GM19467 (cell line): ENCODE results near the gene THSD7A.

Experiments
- ATAC-seq: cut with Tn5 transposase; IDR thresholded peaks from one replicate; pipeline ENCODE4 v1.9.1; 2021; ENCODE audit warnings: mild to moderate bottlenecking, moderate library complexity; ENCODE audit not compliant: unreplicated experiment

THSD7A gene

DNA sequence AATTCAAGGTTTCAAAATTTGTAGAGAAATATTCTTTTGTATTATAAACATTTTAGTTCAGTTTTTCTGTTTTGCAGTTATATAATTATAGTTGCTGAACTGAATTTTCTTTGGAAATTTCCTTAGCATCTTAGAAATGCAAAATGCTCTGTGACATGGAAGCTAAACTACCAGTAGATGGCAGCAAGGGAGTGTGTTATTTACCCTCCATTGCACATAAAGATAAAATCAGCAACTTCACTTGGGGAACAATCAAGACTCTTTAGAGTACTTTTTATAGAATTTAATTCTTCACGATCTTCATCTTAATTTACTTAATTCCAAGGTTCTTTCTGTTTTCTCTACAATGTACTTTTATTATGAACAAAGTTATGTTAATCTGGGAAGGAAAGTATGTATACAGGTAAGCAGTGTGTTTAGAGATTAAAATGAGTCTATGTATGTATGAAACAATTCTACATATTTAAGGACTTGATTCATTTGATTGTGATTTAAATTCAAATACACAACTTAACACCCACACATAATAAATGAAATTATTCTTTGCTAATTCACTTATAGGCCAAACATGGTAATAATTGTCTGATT is 404.2 kb downstream of the THSD7A start:
- ATAC-seq, result no peak

DNA sequence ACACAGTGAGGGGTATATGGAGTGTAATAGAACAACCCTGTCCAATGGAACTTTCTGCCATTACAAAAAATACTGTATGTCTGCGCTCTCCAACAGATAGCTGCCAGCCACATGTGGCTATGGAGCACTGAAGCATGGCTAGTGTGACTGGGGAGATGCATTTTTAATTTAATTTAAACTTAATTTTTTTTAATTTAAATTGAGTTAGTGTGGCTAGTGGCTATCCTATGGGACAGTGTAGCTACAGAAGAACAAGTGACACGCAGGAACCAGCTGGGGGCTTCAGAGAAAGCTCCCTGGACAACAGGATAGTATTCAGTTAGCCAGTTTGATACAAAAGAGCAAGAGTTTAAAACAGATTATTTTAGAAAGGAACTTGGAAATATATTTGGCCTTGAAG is 408.0 kb downstream of the THSD7A start:
- ATAC-seq, result no peak

DNA sequence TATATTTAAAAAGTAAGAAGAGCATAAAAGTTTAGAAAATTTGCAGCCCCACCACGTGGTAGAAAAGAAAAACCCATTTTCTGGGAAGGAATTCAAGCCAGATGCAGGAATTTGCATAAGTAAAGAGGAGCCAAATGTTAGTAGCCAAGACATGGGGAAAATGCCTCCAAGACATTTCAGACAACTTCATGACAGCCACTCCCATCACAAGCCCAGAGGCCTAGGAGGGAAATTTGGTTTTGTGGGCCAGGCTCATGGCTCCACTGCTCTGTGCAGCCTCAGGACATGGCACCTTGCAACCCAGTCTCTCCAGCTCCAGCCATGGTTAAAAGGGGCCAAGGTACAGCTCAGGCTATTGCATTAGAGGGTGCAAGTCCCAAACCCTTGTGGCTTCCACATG is 411.9 kb downstream of the THSD7A start:
- no peak for ATAC-seq

DNA sequence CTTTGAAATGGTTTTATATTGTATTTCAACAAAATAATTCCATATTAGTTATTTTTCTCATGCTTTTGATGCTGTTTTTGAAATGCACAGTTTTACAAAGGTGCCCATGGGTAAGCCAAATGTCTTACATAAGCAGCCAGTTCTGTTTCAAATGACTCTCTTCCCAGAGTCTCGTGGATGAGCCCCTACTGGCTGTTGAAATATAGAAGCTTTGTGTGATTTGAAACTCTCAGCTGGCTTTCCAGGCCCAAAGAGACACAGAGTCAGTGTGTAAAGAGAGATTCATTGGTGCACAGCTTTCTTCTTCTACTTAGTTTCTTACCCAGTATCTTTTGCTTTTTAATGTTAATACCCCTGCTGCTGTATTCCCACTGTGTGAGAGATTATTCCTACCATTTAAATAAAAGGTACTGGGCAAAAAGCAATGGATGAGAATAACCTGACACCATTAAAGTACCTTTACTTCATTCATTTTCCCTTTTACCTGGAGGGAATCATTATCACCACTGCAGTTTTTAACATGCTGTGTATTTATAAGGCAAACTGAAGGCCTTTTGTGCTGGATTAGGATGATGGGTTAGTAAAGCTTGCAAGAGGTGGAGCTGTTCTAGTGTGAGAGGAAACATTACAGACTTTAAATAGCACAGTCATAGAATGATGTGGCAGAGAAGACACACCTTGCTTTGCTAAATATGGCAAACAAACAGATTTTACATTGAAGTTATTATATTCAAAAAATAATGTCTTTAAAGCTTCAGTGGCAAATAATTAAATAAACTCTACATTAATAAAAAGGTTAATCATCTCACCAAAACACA is 415.1 kb downstream of the THSD7A start:
- no peak for ATAC-seq

DNA sequence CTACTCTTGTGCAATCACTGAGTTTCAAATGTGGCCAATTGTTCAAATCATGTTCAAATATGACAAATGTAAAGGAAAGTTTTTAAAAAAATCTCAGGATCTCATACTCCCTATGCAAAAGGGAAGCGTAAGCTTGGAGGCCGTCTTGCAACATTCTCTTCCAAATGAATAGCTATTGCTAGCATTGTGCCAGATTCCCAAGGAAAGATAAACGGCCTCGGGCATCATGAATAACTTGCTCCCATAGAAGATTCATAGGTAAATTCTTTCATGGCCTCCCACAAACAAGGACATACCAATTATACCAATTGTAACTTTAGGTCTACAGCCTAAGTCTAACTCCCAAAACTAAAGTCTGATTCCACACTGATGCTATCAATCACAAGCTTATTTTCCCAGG is 416.9 kb downstream of the THSD7A start:
- no peak for ATAC-seq

DNA sequence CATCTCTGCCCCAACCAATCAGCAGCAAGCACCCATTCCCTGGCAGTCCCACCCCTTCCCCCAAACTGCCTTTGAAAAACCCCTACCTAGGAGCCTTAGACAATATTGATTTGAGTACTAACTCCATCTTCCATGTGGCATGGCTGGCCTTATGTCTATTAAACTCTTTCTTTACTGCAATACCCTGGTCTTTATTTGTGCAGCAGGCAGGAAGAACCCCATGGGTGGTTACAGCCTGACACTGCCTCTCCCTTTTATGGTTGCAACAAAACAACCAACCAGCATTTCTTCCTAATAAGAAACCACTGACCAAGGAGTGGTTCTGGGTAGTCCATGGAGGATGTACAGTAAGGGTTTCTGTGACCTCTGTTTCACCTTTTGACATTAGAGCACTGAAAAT is 418.1 kb downstream of the THSD7A start:
- ATAC-seq, result no peak

DNA sequence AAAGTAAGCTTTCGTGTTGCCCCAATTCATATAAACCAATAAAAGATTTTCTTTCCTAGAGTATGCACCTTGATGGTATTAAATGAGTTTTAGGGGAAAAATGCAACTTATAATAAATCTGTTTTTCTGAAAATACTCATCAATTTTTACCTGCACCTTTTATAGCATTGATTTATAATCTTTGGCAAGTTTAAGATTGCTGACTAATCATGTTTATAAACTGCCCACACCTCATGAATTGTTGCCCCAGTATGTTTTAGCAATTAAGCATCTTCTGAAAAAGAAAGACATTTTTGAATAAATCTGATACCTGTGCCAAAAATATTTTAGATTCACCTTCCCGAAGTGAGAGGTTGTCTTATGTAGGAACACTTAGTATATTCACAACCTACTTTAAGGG is 420.0 kb downstream of the THSD7A start:
- no peak for ATAC-seq

DNA sequence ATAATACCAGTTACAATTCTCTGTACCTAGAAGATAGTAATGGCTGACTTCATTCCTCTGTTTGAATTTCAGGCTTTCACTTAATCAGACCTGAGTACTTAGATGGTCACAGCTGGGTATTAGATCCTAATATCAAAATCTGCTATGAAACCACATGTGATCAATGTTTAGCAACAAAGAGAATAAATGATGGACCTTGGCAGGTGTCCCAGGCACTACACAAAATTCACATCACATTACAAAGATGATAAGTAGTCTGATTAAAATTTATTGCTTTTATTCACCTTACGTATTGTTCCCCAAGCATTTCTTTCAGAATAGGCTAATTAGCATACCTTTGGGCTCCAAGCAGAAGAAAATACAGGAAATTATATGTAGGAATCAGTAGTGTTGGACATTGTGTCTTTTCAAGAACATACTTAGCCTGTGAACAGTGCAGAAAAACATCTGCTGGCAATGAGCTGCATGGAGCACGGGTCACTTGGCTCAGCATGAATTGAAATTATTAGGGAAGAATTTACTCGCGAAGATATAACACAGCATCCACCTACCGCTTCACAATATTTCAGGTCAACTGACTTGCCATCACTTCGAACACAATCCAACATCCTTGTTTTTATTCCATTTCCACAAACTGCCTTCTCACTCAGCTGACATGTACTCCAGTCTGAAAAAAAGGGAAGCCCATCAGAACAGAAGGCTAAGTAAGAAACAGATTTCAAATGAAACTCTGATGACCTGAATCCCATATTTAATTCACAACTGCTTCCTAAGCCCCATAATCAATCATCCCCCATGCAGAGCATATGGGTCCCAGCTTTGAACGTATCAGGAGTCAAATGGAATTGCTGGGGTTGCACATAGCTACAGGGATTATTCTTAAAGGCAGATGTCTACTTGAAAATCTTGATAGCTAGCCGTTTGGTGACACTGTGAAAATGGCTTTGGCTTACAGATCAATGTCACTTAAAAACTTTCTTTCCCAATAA is 421.0 kb downstream of the THSD7A start:
- no peak for ATAC-seq

DNA sequence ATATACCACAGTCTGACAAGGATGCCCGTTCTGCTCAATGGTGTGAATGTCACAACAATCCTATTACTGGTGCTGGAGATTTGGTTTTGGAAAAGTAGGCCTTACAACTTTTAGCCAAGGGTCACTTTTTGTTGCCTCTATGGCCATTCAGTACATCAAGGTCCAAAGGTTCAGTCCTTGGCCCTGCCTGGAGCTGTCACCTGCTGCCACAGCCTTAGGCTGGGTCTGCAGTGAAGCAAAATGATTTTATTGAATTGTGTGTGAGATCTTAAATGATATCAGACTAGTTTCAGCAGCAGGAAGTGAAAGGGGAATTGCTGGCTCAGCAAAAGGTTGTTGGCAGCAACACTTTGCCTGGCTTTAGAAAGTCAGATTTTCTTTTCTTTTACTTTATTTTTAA is 427.6 kb downstream of the THSD7A start:
- ATAC-seq, result no peak

DNA sequence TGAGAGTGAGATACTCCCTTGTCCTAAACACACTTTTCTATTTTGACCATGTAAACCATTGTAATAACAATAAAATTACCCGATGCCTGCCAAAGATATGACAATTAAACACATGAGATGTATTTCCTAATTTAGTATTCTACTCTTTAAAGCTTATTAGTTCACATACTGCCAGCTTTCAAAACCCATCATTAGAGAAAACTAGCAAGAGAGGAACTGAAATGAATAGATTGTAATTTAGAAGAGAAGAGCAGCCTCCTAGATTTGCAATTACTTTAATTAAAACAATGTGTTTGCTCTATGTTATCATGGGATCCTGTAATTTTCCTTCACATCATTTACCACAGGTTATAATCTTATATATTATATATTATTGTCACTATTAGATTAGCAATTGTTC is 428.2 kb downstream of the THSD7A start:
- ATAC-seq, result no peak

DNA sequence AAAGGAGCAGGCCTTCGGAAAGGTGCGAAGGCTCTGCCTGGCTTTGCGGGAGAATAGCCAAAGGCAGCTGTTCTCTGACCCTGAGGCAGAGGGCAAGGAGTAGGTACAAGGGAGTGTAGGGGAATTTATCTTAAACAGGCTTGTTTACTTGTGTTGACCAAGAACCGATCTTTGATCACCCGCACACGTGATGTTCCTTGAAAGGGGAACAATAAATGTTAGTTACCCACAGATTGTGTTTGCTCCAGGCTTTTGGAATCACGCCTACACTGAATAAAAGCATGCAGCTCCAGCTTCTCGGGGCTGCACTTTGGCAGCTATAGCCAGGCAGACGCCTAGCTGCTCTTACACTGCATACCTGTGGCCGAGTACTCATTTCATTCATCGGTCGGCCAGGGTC is 437.6 kb downstream of the THSD7A start:
- ATAC-seq, result no peak

DNA sequence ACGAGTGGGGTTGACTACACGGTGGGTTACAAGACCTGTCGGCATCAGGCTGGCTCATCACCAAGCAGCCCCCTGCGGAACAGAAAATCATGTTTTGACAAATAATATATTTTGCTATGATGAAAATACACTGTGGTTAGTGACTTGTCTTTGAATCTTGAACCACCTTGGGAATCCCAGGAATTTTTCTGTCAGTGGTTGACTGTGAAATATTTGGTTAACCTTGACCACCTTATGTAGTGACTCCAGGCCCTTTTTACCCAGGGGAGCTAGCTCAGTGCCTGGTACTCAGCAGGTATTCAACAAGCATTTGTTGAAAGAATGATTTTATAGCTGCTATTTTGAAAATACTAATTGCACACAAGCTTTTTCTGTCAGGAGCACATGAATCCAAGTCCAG is 452.4 kb downstream of the THSD7A start:
- no peak for ATAC-seq

DNA sequence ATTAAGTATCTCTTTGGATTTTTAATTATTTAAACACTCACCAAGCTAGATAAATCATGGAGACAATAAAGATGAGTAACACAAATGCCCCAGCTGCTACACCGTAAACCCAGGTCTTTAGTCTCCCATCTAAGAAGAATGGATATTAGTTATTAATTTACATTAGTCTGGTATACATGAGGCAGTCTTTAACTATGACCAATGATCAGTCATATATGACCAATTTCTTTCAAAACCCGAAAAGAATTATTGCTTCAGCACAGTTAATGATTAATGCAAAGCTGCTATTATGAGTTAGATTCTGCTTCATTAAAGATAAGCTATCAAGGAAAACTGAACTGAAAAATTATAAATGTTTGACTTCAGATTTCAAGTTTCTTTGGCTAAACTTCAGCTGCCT is 455.5 kb downstream of the THSD7A start:
- no peak for ATAC-seq

DNA sequence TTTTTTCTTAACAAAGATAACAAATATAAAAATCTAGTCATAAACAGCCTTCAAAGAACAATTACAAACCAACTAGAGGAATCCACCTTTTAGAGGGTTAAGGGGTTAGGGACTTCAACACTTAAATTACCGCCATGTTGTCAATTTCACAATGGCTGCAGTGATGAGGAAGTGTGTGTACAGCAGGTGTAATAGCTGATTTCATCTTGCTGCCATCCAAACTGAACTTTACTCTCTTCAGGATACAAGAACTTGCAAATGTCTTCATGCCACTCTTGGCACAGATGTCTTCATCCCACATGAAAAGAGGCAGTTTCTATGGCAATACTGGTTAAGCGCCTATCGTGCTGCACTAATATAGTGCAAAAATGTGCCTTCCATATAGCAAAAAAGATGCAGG is 457.4 kb downstream of the THSD7A start:
- ATAC-seq, result no peak

DNA sequence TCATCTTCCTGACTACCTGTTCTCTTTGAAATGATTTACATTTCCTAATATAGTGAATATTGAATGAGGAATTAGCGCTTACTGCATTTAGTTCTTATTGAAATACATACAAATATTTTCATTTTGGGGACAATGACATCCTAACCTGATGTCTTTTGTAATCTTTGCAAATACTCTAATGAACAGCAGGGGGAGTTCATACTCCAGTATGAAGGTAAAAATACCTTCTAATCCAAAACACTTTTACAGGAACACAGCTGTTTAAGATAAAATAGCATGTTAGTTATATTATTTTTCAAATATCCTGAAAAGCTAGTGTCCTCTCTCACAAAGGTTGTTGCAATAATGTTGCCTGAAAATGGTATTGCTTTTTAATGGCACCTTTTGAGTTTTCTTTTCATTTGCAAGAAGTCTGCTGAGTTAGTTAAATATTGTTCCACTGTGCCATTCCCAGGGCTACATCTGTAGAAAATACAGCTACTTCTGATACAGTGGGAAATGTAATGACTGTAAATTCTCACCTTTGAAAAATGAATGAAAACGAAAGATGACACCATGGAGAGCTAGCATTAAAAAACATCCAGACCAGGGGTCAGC is 458.4 kb downstream of the THSD7A start:
- ATAC-seq, result no peak

DNA sequence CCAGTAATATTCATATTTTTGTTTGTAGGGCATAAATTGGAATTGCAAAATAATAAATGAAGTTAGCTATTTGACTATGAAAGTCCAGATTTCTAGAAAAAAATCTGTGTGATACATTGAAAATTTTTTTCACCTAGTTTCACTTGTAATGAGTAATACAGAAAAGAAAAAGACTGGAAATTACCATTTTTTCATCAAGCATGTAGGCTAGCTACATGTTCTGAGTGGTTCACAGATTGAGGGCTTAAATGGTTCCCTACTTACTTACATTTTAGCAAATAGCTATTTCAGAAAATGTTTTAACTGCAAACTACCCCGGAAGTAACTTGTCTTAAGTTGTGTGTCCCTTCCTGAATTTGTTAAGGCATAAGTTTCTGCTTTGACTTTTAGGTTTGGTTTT is 462.3 kb downstream of the THSD7A start:
- ATAC-seq, result no peak

DNA sequence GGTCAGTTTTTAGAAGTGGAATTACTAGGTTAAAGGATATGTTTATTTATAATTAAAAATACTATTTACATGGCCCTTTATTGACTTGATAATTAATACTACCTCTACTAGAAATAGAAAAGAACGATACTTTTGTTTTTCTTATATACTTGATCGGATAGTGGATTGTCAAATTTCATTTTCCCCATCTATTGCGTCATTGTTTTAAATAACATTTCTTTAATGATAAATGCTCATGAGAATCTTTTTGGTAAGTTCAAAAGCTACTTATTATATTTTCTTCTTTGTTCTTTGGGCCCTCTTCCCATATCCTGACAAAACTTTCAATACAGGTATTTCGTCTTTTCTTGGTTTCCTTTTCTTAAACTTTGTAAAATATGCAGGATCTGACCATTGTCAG is 465.9 kb downstream of the THSD7A start:
- no peak for ATAC-seq

DNA sequence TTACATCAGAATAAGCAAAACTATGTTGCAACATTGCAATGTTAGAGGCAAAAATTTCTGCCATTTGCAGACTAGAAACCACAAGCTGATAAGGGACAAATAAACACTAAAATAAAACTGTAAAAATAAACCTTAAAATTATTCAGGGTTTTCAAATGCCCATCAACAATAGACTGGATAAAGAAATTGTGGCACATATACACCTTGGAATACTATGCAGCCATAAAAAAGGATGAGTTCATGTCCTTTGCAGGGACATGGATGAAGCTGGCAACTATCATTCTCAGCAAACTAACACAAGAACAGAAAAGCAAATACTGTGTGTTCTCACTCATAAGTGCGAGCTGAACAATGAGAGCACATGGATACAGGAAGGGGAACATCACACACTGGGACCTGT is 473.4 kb downstream of the THSD7A start:
- no peak for ATAC-seq

DNA sequence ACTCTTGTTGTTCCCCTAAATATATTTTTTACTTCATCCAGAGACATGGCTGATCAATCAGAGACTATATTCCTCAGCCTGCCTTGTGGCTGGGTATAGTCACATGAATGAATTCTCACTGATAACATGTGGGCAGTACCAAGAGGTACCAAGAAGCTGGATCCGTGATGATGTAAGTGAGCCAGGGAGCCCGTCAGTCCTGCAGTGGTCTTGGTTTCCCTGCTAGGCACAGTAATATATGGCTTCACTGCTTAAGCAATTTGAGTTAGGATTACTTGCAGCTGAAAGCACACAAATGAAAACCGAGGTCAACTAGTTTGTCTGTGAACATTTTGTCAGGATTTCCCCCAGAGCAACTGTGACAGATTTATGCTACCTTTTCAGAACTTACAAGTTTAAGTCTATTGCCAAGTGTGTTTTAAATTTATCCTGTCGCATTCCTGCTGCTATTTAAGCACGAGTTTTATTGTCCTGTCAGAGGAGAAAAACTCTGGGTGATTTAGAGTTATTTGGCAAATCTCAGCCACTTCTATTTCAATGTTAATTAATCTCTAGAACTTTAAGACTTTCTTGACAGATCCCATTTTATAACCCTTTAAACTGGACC is 476.5 kb downstream of the THSD7A start:
- ATAC-seq, result no peak

DNA sequence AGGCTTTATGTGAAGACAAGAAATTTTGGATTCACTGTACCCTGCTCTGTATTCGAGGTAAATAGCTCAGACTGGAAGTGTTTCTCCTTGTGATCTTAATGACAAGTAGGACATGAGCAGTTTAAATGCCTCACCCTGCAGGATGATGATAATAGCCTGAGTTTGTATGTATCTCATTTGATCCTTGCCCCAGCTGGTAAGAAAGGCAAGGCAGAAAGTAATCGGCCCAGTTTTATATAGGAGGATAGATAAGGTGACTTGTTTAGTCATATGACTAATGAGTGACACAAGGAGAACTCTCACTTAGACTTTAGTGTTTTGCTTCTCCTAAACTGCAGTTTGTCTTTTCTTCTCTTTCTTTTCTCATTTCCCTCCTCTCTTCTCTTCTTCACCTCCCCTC is 485.7 kb downstream of the THSD7A start:
- no peak for ATAC-seq

DNA sequence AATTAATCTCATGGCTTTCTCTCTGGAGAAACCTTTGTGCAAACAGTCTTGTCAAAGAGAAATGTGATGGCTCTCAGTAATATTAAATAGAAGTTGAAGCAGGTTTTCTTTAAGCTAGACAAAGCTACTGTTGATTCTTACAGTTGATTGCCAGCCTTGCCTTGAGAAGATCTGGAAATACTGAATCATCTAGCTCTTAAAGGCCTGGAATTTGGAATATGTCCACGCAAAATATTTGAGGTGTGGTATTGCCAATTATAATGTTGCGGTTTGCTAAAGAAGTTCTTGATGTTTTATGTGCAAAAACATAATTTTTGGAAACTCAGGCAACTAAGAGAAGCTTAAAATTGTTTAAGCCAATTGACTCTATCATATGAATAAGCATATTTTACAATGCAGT is 486.4 kb downstream of the THSD7A start:
- ATAC-seq, result no peak
